Measurements from ENCODE around the gene RMND1. TPM values are rescaled to one million over a fixed set of nuclear protein-coding genes. Genes with fewer than 3 reads are reported as not detected.

Gene RMND1
- polyA plus RNA-seq, 2 of the 4 experiments (the other 2 are of a cell fraction), result 11.7 to 13.1 TPM

DNA sequence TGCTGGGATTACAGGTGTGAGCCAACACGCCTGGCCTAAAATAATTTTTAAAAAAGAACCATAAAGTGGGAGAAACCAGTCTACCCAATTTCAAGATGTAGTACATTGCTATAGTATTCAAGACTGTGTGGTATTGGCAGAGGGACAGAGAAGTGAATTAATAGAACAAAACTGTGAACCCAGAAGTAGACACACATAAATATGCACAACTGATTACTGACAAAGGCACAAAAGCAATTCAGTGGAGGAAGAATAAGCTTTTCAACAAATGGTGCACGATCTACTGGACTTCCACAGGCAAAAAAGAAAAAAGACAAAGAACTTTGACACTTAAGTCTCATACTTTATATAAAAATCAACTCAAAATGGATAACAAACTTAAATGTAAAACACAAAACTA is 76.1 kb downstream of the RMND1 start:
- DNase-seq (ENCODE audit: low read depth in 1 of 2, low spot score in 1 of 2), result no peak
- no peak for FAIRE-seq
- TF ChIP-seq ZFP36 (IDR thresholded peaks at IDR 0.05; ENCODE audit: borderline replicate concordance, partially characterized antibody) (no peak), HMGXB4 (CRISPR knock-in tag; IDR thresholded peaks at IDR 0.05; ENCODE audit: borderline replicate concordance) (no peak), KDM5A (IDR thresholded peaks at IDR 0.05) (no peak), CBX8 (IDR thresholded peaks at IDR 0.05) (no peak), RFX5 (IDR thresholded peaks at IDR 0.05) (no peak), CTCF (IDR thresholded peaks at IDR 0.05) (no peak), MAZ (IDR thresholded peaks at IDR 0.05; ENCODE audit: borderline replicate concordance, low read depth, low read length) (no peak), EHF (CRISPR knock-in tag; IDR thresholded peaks at IDR 0.05) (no peak), CHD2 (IDR thresholded peaks at IDR 0.05; ENCODE audit: low read length, partially characterized antibody) (no peak), KDM1A (IDR thresholded peaks at IDR 0.05; ENCODE audit: low read depth) (no peak), HOXB13 (CRISPR knock-in tag; IDR thresholded peaks at IDR 0.05; ENCODE audit: low read depth) (no peak), HEYL (CRISPR knock-in tag; IDR thresholded peaks at IDR 0.05) (no peak), POLR2AphosphoS2 (conservative IDR thresholded peaks at IDR 0.05; ENCODE audit: low read length) (no peak), MYC (IDR thresholded peaks at IDR 0.05; ENCODE audit: borderline replicate concordance, low read length) (no peak), BHLHE40 (IDR thresholded peaks at IDR 0.05; ENCODE audit: low read depth, low read length) (no peak)
- TF ChIP-seq, protein P1, sequence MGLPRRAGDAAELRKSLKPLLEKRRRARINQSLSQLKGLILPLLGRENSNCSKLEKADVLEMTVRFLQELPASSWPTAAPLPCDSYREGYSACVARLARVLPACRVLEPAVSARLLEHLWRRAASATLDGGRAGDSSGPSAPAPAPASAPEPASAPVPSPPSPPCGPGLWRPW (IDR thresholded peaks at IDR 0.05), result no peak
- TF ChIP-seq, protein P2, sequence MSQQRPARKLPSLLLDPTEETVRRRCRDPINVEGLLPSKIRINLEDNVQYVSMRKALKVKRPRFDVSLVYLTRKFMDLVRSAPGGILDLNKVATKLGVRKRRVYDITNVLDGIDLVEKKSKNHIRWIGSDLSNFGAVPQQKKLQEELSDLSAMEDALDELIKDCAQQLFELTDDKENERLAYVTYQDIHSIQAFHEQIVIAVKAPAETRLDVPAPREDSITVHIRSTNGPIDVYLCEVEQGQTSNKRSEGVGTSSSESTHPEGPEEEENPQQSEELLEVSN (IDR thresholded peaks at IDR 0.05; ENCODE audit: borderline replicate concordance, low read depth), result no peak
- TF ChIP-seq, protein P3, sequence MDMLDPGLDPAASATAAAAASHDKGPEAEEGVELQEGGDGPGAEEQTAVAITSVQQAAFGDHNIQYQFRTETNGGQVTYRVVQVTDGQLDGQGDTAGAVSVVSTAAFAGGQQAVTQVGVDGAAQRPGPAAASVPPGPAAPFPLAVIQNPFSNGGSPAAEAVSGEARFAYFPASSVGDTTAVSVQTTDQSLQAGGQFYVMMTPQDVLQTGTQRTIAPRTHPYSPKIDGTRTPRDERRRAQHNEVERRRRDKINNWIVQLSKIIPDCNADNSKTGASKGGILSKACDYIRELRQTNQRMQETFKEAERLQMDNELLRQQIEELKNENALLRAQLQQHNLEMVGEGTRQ (IDR thresholded peaks at IDR 0.05), result no peak
- TF ChIP-seq, protein P4, sequence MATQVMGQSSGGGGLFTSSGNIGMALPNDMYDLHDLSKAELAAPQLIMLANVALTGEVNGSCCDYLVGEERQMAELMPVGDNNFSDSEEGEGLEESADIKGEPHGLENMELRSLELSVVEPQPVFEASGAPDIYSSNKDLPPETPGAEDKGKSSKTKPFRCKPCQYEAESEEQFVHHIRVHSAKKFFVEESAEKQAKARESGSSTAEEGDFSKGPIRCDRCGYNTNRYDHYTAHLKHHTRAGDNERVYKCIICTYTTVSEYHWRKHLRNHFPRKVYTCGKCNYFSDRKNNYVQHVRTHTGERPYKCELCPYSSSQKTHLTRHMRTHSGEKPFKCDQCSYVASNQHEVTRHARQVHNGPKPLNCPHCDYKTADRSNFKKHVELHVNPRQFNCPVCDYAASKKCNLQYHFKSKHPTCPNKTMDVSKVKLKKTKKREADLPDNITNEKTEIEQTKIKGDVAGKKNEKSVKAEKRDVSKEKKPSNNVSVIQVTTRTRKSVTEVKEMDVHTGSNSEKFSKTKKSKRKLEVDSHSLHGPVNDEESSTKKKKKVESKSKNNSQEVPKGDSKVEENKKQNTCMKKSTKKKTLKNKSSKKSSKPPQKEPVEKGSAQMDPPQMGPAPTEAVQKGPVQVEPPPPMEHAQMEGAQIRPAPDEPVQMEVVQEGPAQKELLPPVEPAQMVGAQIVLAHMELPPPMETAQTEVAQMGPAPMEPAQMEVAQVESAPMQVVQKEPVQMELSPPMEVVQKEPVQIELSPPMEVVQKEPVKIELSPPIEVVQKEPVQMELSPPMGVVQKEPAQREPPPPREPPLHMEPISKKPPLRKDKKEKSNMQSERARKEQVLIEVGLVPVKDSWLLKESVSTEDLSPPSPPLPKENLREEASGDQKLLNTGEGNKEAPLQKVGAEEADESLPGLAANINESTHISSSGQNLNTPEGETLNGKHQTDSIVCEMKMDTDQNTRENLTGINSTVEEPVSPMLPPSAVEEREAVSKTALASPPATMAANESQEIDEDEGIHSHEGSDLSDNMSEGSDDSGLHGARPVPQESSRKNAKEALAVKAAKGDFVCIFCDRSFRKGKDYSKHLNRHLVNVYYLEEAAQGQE (IDR thresholded peaks at IDR 0.05), result no peak
- WGBS (ENCODE audit: missing lambda C conversion rate), result 82% methylated on average over 2 of the region's 2 CpGs
- H3K4me2 ChIP-seq, result no peak overlapping the region
- no peak for ATAC-seq
- POLR2A ChIA-PET, result interaction anchor here (2.3 kb wide), 1 partner anchor 14 kb away, joined by 19 read pairs; no protein-coding TSS in a partner anchor
- no peaks in the 10 kb centered on the region for H3K9me3 ChIP-seq
- H3K4me3 ChIP-seq, result no peak overlapping the region
- CTCF ChIA-PET, result no interaction called here
- H3K27ac ChIP-seq, result peak overlapping the region in 1 of 2 experiments; percentile 46; a peak in 1 of 6 replicates
- peaks cover 16% of the 10 kb centered on the region; the same call in 2 of the 3 replicates for H3K4me1 ChIP-seq
